H9 (cell line): Measurements from ENCODE around the gene UCK1. TPM values are rescaled to one million over a fixed set of nuclear protein-coding genes. Genes with fewer than 3 reads are reported as not detected.
A peak's percentile ranks its signal among the peaks of the same experiment; 100 is the strongest.

ENCODE experiments used
- DNase-seq: peaks from one replicate; pipeline ENCODE4 v3.0.0-alpha.2; 2017
- H2AFZ ChIP-seq: one replicate; pipeline ENCODE4 v1.6.1; 2013; ENCODE audit warnings: mild to moderate bottlenecking, low read length, control low read depth, moderate library complexity
- H2AK5ac ChIP-seq: 2 replicates; pipeline ENCODE4 v1.6.1; 2013; ENCODE audit warnings: low read length, control low read depth, mixed read lengths; ENCODE audit not compliant: insufficient read length
- H2BK120ac ChIP-seq: one replicate; pipeline ENCODE4 v1.6.1; 2013; ENCODE audit warnings: low read depth, mild to moderate bottlenecking, low read length, control low read depth, inconsistent platforms; ENCODE audit not compliant: poor library complexity, severe bottlenecking
- H2BK12ac ChIP-seq: 2 replicates; pipeline ENCODE4 v1.6.1; 2013; ENCODE audit warnings: low read length, control low read depth, mixed read lengths, low read depth; ENCODE audit not compliant: insufficient read length
- H2BK15ac ChIP-seq: 2 replicates; pipeline ENCODE4 v1.6.1; 2013; ENCODE audit warnings: low read depth, low read length, control low read depth
- H2BK20ac ChIP-seq: one replicate; pipeline ENCODE4 v1.6.1; 2013; ENCODE audit warnings: low read depth, mild to moderate bottlenecking, low read length, control low read depth, inconsistent platforms; ENCODE audit not compliant: poor library complexity, severe bottlenecking
- H2BK5ac ChIP-seq: 2 replicates; pipeline ENCODE4 v1.6.1; 2013; ENCODE audit warnings: low read length, control low read depth, mixed read lengths; ENCODE audit not compliant: insufficient read length
- H3K14ac ChIP-seq: 2 replicates; pipeline ENCODE4 v1.6.1; 2013; ENCODE audit warnings: low read length, control low read depth; ENCODE audit not compliant: insufficient read depth
- H3K18ac ChIP-seq: 2 replicates; pipeline ENCODE4 v1.6.1; 2013; ENCODE audit warnings: low read depth, mild to moderate bottlenecking, mixed read lengths, low read length, control low read depth; ENCODE audit not compliant: insufficient read length
- H3K23ac ChIP-seq: 2 replicates; pipeline ENCODE4 v1.6.1; 2013; ENCODE audit warnings: low read length, control low read depth, mixed read lengths, low read depth; ENCODE audit not compliant: insufficient read length
- H3K23me2 ChIP-seq: 2 replicates; pipeline ENCODE4 v1.6.1; 2013; ENCODE audit warnings: low read depth, mild to moderate bottlenecking, mixed read lengths, low read length, control low read depth; ENCODE audit not compliant: insufficient read length, poor library complexity, severe bottlenecking
- H3K27ac ChIP-seq: 2 replicates; pipeline ENCODE4 v1.5.1; 2013; ENCODE audit warnings: low read length, control low read depth, mixed read lengths, low read depth; ENCODE audit not compliant: insufficient read length
- H3K27me3 ChIP-seq: 2 replicates; pipeline ENCODE4 v1.6.1; 2013; ENCODE audit warnings: low read length, control low read depth, inconsistent platforms; ENCODE audit not compliant: insufficient read depth
- H3K4ac ChIP-seq: 2 replicates; pipeline ENCODE4 v1.6.1; 2013; ENCODE audit warnings: low read depth, mild to moderate bottlenecking, control low read depth, inconsistent platforms, low read length, moderate library complexity
- H3K4me1 ChIP-seq: 2 replicates; pipeline ENCODE4 v1.6.1; 2013; ENCODE audit warnings: low read length, control low read depth, inconsistent platforms; ENCODE audit not compliant: insufficient read depth
- H3K4me2 ChIP-seq: 2 replicates; pipeline ENCODE4 v1.6.1; 2013; ENCODE audit warnings: low read length, control low read depth, mixed read lengths; ENCODE audit not compliant: insufficient read length, insufficient read depth
- H3K56ac ChIP-seq: 2 replicates; pipeline ENCODE4 v1.6.1; 2013; ENCODE audit warnings: low read depth, mild to moderate bottlenecking, mixed read lengths, low read length, control low read depth; ENCODE audit not compliant: insufficient read length
- H3K79me1 ChIP-seq: 2 replicates; pipeline ENCODE4 v1.6.1; 2013; ENCODE audit warnings: low read depth, mild to moderate bottlenecking, moderate library complexity, low read length, control low read depth, inconsistent platforms; ENCODE audit not compliant: insufficient read depth, poor library complexity, severe bottlenecking
- H3K79me2 ChIP-seq: 2 replicates; pipeline ENCODE4 v1.6.1; 2013; ENCODE audit warnings: low read length, control low read depth, inconsistent platforms; ENCODE audit not compliant: insufficient read depth
- H3K9ac ChIP-seq: 2 replicates; pipeline ENCODE4 v1.6.1; 2013; ENCODE audit warnings: low read length, control low read depth, mixed read lengths; ENCODE audit not compliant: insufficient read length; ENCODE audit errors: extremely low read depth
- H3K9me3 ChIP-seq: one replicate; pipeline ENCODE4 v1.6.1; 2013; ENCODE audit warnings: low read depth, low read length, inconsistent platforms; ENCODE audit not compliant: control insufficient read depth
- H3T11ph ChIP-seq: one replicate; pipeline ENCODE4 v1.6.1; 2013; ENCODE audit warnings: mild to moderate bottlenecking, low read length, control low read depth, inconsistent platforms
- H4K20me1 ChIP-seq: one replicate; pipeline ENCODE4 v1.6.1; 2013; ENCODE audit not compliant: control insufficient read depth, insufficient read length, insufficient read depth
- H4K5ac ChIP-seq: 2 replicates; pipeline ENCODE4 v1.6.1; 2013; ENCODE audit warnings: low read depth, mild to moderate bottlenecking, mixed read lengths, low read length, control low read depth; ENCODE audit not compliant: insufficient read length
- H4K8ac ChIP-seq: replicated peaks from 2 replicates; pipeline ENCODE4 v1.6.1; 2013; ENCODE audit warnings: low read length, control low read depth, mixed read lengths, low read depth; ENCODE audit not compliant: insufficient read length
- H4K91ac ChIP-seq: 2 replicates; pipeline ENCODE4 v1.6.1; 2013; ENCODE audit warnings: low read depth, mild to moderate bottlenecking, moderate library complexity, mixed read lengths, low read length, control low read depth; ENCODE audit not compliant: insufficient read length
- H3K27ac Mint-ChIP-seq, 3 experiments: 2 replicates in 2 of 3; 3 replicates in 1 of 3; pipeline ENCODE4 v1.8.0; 2020 to 2021; ENCODE audit warnings: mixed read lengths in 3 of 3, mild to moderate bottlenecking in 1 of 3, moderate library complexity in 1 of 3
- H3K27me3 Mint-ChIP-seq: 2 replicates; pipeline ENCODE4 v1.8.0; 2021; ENCODE audit warnings: low read depth, mild to moderate bottlenecking, moderate library complexity, mixed read lengths
- H3K36me3 Mint-ChIP-seq, 3 experiments: 2 replicates in 2 of 3; 3 replicates in 1 of 3; pipeline ENCODE4 v1.8.0; 2020 to 2021; ENCODE audit warnings: low read depth in 3 of 3, mixed read lengths in 3 of 3; ENCODE audit not compliant: insufficient read depth in 1 of 3
- H3K4me1 Mint-ChIP-seq, 2 experiments: 2 replicates each; pipeline ENCODE4 v1.8.0; 2020; ENCODE audit warnings: mixed read lengths in 2 of 2
- H3K4me3 Mint-ChIP-seq, 2 experiments: 2 replicates in 1 of 2; 3 replicates in 1 of 2; pipeline ENCODE4 v1.8.0; 2020 to 2021; ENCODE audit warnings: mild to moderate bottlenecking in 2 of 2, mixed read lengths in 2 of 2, moderate library complexity in 1 of 2
- H3K9me3 Mint-ChIP-seq, 2 experiments: 2 replicates in 1 of 2; 3 replicates in 1 of 2; pipeline ENCODE4 v1.8.0; 2020; ENCODE audit warnings: mild to moderate bottlenecking in 2 of 2, mixed read lengths in 2 of 2, moderate library complexity in 1 of 2
- CTCF ChIP-seq: fragments of 200-600 bp; sonication (generic); conservative IDR thresholded peaks from 3 replicates; pipeline ENCODE4 v1.8.0; 2021; ENCODE audit warnings: antibody characterized with exemption, mild to moderate bottlenecking
- WGBS: extraction: QIAGEN DNeasy Blood & Tissue Kit; methylation state at CpG from one replicate; pipeline ENCODE4 v1.1.7; 2013; ENCODE audit warnings: missing lambda C conversion rate, low lambda C conversion rate, mixed read lengths; ENCODE audit not compliant: insufficient read length; ENCODE audit errors: extremely low coverage; 5-methylcytosine and 5-hydroxymethylcytosine counted together
- total RNA-seq: library from RNA; stranded (reverse); gene quantifications from 2 replicates; pipeline ENCODE4 v1.2.1, GENCODE V29; 2021

The UCK1 gene
- total RNA-seq, 1 experiment from 2014 or later: 54.2 TPM

GRCh38 chr9:131475111-131475955 is 55.7 kb downstream of the UCK1 start:
- Mint-ChIP-seq H3K27ac (peak overlapping the region; percentile 40 to 90 (median 79); a peak in 4 of 7 replicates), H3K36me3 (peaks cover 59 to 91% (median 90%) of the 10 kb centered on the region in 3 experiments), H3K27me3 (peaks cover 2% of the 10 kb centered on the region; the same call in 1 of the 2 replicates), H3K9me3 (no peaks in the 10 kb centered on the region), H3K4me3 (no peak overlapping the region), H3K4me1 (peaks cover 0 to 3% of the 10 kb centered on the region in 2 experiments; a peak in 1 of 4 replicates)
- Histone ChIP-seq H3K23me2 (no peaks in the 10 kb centered on the region), H3K27me3 (no peaks in the 10 kb centered on the region), H2BK20ac (no peak overlapping the region), H3K4me2 (no peak overlapping the region), H3K79me2 (no peaks in the 10 kb centered on the region), H3K9me3 (no peaks in the 10 kb centered on the region), H4K20me1 (no peaks in the 10 kb centered on the region), H3T11ph (no peak overlapping the region), H4K5ac (no peak overlapping the region), H4K91ac (no peak overlapping the region), H2BK15ac (no peak overlapping the region), H3K79me1 (no peaks in the 10 kb centered on the region), H2AFZ (no peak overlapping the region), H2BK120ac (no peak overlapping the region), H3K23ac (no peak overlapping the region), H3K9ac (no peak overlapping the region), H3K4ac (no peak overlapping the region), H3K56ac (no peak overlapping the region), H3K4me1 (no peaks in the 10 kb centered on the region), H3K14ac (no peak overlapping the region), H2AK5ac (no peak overlapping the region), H3K18ac (no peak overlapping the region), H2BK12ac (no peak overlapping the region), H4K8ac (no peak overlapping the region), H2BK5ac (no peak overlapping the region), H3K27ac (no peak overlapping the region)
- no peak for DNase-seq
- TF ChIP-seq CTCF: no peak
- no CpG with 5 or more reads among the region's 46 CpGs for WGBS
